Stomach (tissue), 4 donors: ENCODE results near the gene DCC.

ENCODE experiments used
- EP300 ChIP-seq: sonication (generic); formaldehyde crosslinking; IDR thresholded peaks from one replicate; pipeline ENCODE4 v1.6.1; 2017; ENCODE audit warnings: antibody characterized with exemption
- TF ChIP-seq, protein P1 (sequence below), 7 experiments: fragments of 450-650 bp in 4 of 7; fragments of 200-600 bp in 3 of 7; sonication (generic) in 3 of 7; IDR thresholded peaks; one replicate each; pipeline ENCODE4 v1.5.1; 2016 to 2019; ENCODE audit warnings: antibody characterized with exemption in 7 of 7, control low read depth in 2 of 7, mild to moderate bottlenecking in 1 of 7

GRCh38 chr18:52617931-52618330 lies 277.9 kb downstream of the DCC start:
- TF ChIP-seq, protein P1, sequence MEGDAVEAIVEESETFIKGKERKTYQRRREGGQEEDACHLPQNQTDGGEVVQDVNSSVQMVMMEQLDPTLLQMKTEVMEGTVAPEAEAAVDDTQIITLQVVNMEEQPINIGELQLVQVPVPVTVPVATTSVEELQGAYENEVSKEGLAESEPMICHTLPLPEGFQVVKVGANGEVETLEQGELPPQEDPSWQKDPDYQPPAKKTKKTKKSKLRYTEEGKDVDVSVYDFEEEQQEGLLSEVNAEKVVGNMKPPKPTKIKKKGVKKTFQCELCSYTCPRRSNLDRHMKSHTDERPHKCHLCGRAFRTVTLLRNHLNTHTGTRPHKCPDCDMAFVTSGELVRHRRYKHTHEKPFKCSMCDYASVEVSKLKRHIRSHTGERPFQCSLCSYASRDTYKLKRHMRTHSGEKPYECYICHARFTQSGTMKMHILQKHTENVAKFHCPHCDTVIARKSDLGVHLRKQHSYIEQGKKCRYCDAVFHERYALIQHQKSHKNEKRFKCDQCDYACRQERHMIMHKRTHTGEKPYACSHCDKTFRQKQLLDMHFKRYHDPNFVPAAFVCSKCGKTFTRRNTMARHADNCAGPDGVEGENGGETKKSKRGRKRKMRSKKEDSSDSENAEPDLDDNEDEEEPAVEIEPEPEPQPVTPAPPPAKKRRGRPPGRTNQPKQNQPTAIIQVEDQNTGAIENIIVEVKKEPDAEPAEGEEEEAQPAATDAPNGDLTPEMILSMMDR (IDR thresholded peaks at IDR 0.05), result no peak
- no peak for TF ChIP-seq EP300
